ENCODE results near the gene DGCR2. TPM values are rescaled to one million over a fixed set of nuclear protein-coding genes. Genes with fewer than 3 reads are reported as not detected.
"Not testable (repeated sequence)": the region's sequence is repeated elsewhere in the genome, so short reads cannot be mapped to it uniquely, and the experiment has no call there.

The DGCR2 gene
- total and polyA plus RNA-seq, 9 donors, result 35.4 to 62.2 (median 53.0) TPM

GRCh38 chr22:19156109-19156508, 33.9 kb upstream of the DGCR2 start:
- DNase-seq; H3K4me3 ChIP-seq (ENCODE audit: low read length); H3K9me3 ChIP-seq (replicated peaks; ENCODE audit: control insufficient read depth, low read depth, low read length); H3K27ac ChIP-seq (ENCODE audit: low read length); H3K4me1 ChIP-seq (ENCODE audit: control insufficient read depth, insufficient read depth, low read length); H3K36me3 ChIP-seq (ENCODE audit: control insufficient read depth, insufficient read depth, low read length): not testable (repeated sequence)
- 88% methylated on average over 8 of the region's 9 CpGs for WGBS (ENCODE audit: insufficient coverage)
- H3K27me3 ChIP-seq (ENCODE audit: control insufficient read depth, insufficient read depth, low read length), result peaks cover 27% of the 10 kb centered on the region

GRCh38 chr22:19152942-19153883, 31.0 kb upstream of the DGCR2 start:
- Histone ChIP-seq H3K4me3 (ENCODE audit: low read length) (no peak overlapping the region), H3K9me3 (replicated peaks; ENCODE audit: control insufficient read depth, low read depth, low read length) (no peaks in the 10 kb centered on the region), H3K36me3 (ENCODE audit: control insufficient read depth, insufficient read depth, low read length) (no peaks in the 10 kb centered on the region), H3K27me3 (ENCODE audit: control insufficient read depth, insufficient read depth, low read length) (peaks cover 48% of the 10 kb centered on the region), H3K27ac (ENCODE audit: low read length) (no peak overlapping the region), H3K4me1 (ENCODE audit: control insufficient read depth, insufficient read depth, low read length) (no peaks in the 10 kb centered on the region)
- DNase-seq, result no peak
- WGBS (ENCODE audit: insufficient coverage), result 57% methylated on average over 9 of the region's 11 CpGs

GRCh38 chr22:19151329-19152191, 29.3 kb upstream of the DGCR2 start:
- DNase-seq, result no peak
- Histone ChIP-seq H3K4me3 (ENCODE audit: low read length) (no peak overlapping the region), H3K27ac (ENCODE audit: low read length) (no peak overlapping the region), H3K36me3 (ENCODE audit: control insufficient read depth, insufficient read depth, low read length) (no peaks in the 10 kb centered on the region), H3K27me3 (ENCODE audit: control insufficient read depth, insufficient read depth, low read length) (peaks cover 65% of the 10 kb centered on the region), H3K9me3 (replicated peaks; ENCODE audit: control insufficient read depth, low read depth, low read length) (no peaks in the 10 kb centered on the region), H3K4me1 (ENCODE audit: control insufficient read depth, insufficient read depth, low read length) (no peaks in the 10 kb centered on the region)
- 54% methylated on average over 10 of the region's 10 CpGs for WGBS (ENCODE audit: insufficient coverage)

- H3K4me1 ChIP-seq (ENCODE audit: control insufficient read depth, insufficient read depth, low read length), result no peaks in the 10 kb centered on the region
- 6% methylated on average over 63 of the region's 68 CpGs for WGBS (ENCODE audit: insufficient coverage)
- no peaks in the 10 kb centered on the region for H3K9me3 ChIP-seq (replicated peaks; ENCODE audit: control insufficient read depth, low read depth, low read length)
- H3K27me3 ChIP-seq (ENCODE audit: control insufficient read depth, insufficient read depth, low read length), result peaks cover 68% of the 10 kb centered on the region
- no peak overlapping the region for H3K27ac ChIP-seq (ENCODE audit: low read length)
- no peak for DNase-seq
- no peak overlapping the region for H3K4me3 ChIP-seq (ENCODE audit: low read length)
- H3K36me3 ChIP-seq (ENCODE audit: control insufficient read depth, insufficient read depth, low read length), result no peaks in the 10 kb centered on the region
These were observed 28.5 kb upstream of the DGCR2 start for GRCh38 chr22:19150482-19151328.

GRCh38 chr22:19149991-19150390, 27.8 kb upstream of the DGCR2 start, which contains the start of gene GSC2:
TSS of gene GSC2 (minus strand) at chr22:19150292. CDS start at chr22:19150283, 9 bp downstream.
- Histone ChIP-seq H3K4me3 (ENCODE audit: low read length) (no peak within 1 kb of the TSS), H3K4me1 (ENCODE audit: control insufficient read depth, insufficient read depth, low read length) (no peaks in the 10 kb centered on the region), H3K27me3 (ENCODE audit: control insufficient read depth, insufficient read depth, low read length) (peaks cover 66% of the 10 kb centered on the region), H3K27ac (ENCODE audit: low read length) (no peak within 1 kb of the TSS), H3K9me3 (replicated peaks; ENCODE audit: control insufficient read depth, low read depth, low read length) (no peaks in the 10 kb centered on the region), H3K36me3 (ENCODE audit: control insufficient read depth, insufficient read depth, low read length) (no peaks in the 10 kb centered on the region)
- WGBS (ENCODE audit: insufficient coverage), result under 1% methylated on average over 59 of the region's 59 CpGs
- DNase-seq, result no peak

GRCh38 chr22:19149047-19149883, 27.1 kb upstream of the DGCR2 start:
- no peak overlapping the region for H3K4me3 ChIP-seq (ENCODE audit: low read length)
- H3K36me3 ChIP-seq (ENCODE audit: control insufficient read depth, insufficient read depth, low read length), result no peaks in the 10 kb centered on the region
- H3K27ac ChIP-seq (ENCODE audit: low read length), result no peak overlapping the region
- 1% methylated on average over 91 of the region's 92 CpGs for WGBS (ENCODE audit: insufficient coverage)
- H3K27me3 ChIP-seq (ENCODE audit: control insufficient read depth, insufficient read depth, low read length), result peaks cover 66% of the 10 kb centered on the region
- no peaks in the 10 kb centered on the region for H3K4me1 ChIP-seq (ENCODE audit: control insufficient read depth, insufficient read depth, low read length)
- no peak for DNase-seq
- no peaks in the 10 kb centered on the region for H3K9me3 ChIP-seq (replicated peaks; ENCODE audit: control insufficient read depth, low read depth, low read length)

GRCh38 chr22:19148417-19149046, 26.3 kb upstream of the DGCR2 start:
- Histone ChIP-seq H3K9me3 (replicated peaks; ENCODE audit: control insufficient read depth, low read depth, low read length) (no peaks in the 10 kb centered on the region), H3K27ac (ENCODE audit: low read length) (no peak overlapping the region), H3K27me3 (ENCODE audit: control insufficient read depth, insufficient read depth, low read length) (peaks cover 64% of the 10 kb centered on the region), H3K4me3 (ENCODE audit: low read length) (no peak overlapping the region), H3K36me3 (ENCODE audit: control insufficient read depth, insufficient read depth, low read length) (no peaks in the 10 kb centered on the region), H3K4me1 (ENCODE audit: control insufficient read depth, insufficient read depth, low read length) (peaks cover 7% of the 10 kb centered on the region)
- 12% methylated on average over 9 of the region's 33 CpGs for WGBS (ENCODE audit: insufficient coverage)
- no peak for DNase-seq

- no peaks in the 10 kb centered on the region for H3K9me3 ChIP-seq (replicated peaks; ENCODE audit: control insufficient read depth, low read depth, low read length)
- H3K4me1 ChIP-seq (ENCODE audit: control insufficient read depth, insufficient read depth, low read length), result peaks cover 11% of the 10 kb centered on the region
- no peak overlapping the region for H3K4me3 ChIP-seq (ENCODE audit: low read length)
- 18% methylated on average over 9 of the region's 9 CpGs for WGBS (ENCODE audit: insufficient coverage)
- H3K27ac ChIP-seq (ENCODE audit: low read length), result no peak overlapping the region
- peaks cover 4% of the 10 kb centered on the region for H3K36me3 ChIP-seq (ENCODE audit: control insufficient read depth, insufficient read depth, low read length)
- no peak for DNase-seq
- peaks cover 53% of the 10 kb centered on the region for H3K27me3 ChIP-seq (ENCODE audit: control insufficient read depth, insufficient read depth, low read length)
These were observed 25.1 kb upstream of the DGCR2 start for GRCh38 chr22:19147195-19147780.
